ENCODE data around the gene SVEP1.
A peak's percentile ranks its signal among the peaks of the same experiment; 100 is the strongest.

SVEP1 gene

GRCh38 chr9:110579034-110579861 is at the start of gene SVEP1:
SVEP1 (minus strand) TSS chr9:110579741; CDS start chr9:110579543, 198 bp downstream.
- no peaks in the 10 kb centered on the region for H3K9me3 ChIP-seq (ENCODE audit: control insufficient read depth, insufficient read depth, low read length)
- H3K9me2 ChIP-seq (replicated peaks; ENCODE audit: control insufficient read depth, low read length) = no peaks in the 10 kb centered on the region
- H3K4me2 ChIP-seq (ENCODE audit: low read length) = no peak within 1 kb of the TSS
- H3K4me1 ChIP-seq (ENCODE audit: control insufficient read depth, low read length) = no peaks in the 10 kb centered on the region
- H4K20me1 ChIP-seq (ENCODE audit: control insufficient read depth, insufficient read depth, low read depth, low read length) = no peaks in the 10 kb centered on the region
- no peaks in the 10 kb centered on the region for H3F3A ChIP-seq (ENCODE audit: control insufficient read depth, insufficient read depth)
- no peak within 1 kb of the TSS for H3K4me3 ChIP-seq (ENCODE audit: low read length)
- H3K36me3 ChIP-seq (ENCODE audit: control insufficient read depth, low read length) = no peaks in the 10 kb centered on the region
- no peaks in the 10 kb centered on the region for H3K79me2 ChIP-seq (ENCODE audit: control insufficient read depth, low read length)
- 0 out of 2 replicates have a peak, but pooled peaks cover 4% of the 10 kb centered on the region for H3K27me3 ChIP-seq (ENCODE audit: control insufficient read depth, low read length)
- TF ChIP-seq EZH2phosphoT487 (IDR thresholded peaks at IDR 0.05; ENCODE audit: borderline replicate concordance, low read length) (no peak), CTCF (IDR thresholded peaks at IDR 0.05; ENCODE audit: low read depth, low read length, poor library complexity, severe bottlenecking) (no peak)
- no peak within 1 kb of the TSS for H3K27ac ChIP-seq (ENCODE audit: low read depth, low read length)

- H3K4me1 ChIP-seq (ENCODE audit: control insufficient read depth, low read length) = no peaks in the 10 kb centered on the region
- H3K9me3 ChIP-seq (ENCODE audit: control insufficient read depth, insufficient read depth, low read length) = no peaks in the 10 kb centered on the region
- no peaks in the 10 kb centered on the region for H4K20me1 ChIP-seq (ENCODE audit: control insufficient read depth, insufficient read depth, low read depth, low read length)
- no peaks in the 10 kb centered on the region for H3K9me2 ChIP-seq (replicated peaks; ENCODE audit: control insufficient read depth, low read length)
- no peaks in the 10 kb centered on the region for H3F3A ChIP-seq (ENCODE audit: control insufficient read depth, insufficient read depth)
- TF ChIP-seq EZH2phosphoT487 (IDR thresholded peaks at IDR 0.05; ENCODE audit: borderline replicate concordance, low read length) (no peak), CTCF (IDR thresholded peaks at IDR 0.05; ENCODE audit: low read depth, low read length, poor library complexity, severe bottlenecking) (no peak)
- H3K36me3 ChIP-seq (ENCODE audit: control insufficient read depth, low read length) = no peaks in the 10 kb centered on the region
- no peak overlapping the region for H3K4me2 ChIP-seq (ENCODE audit: low read length)
- no peak overlapping the region for H3K4me3 ChIP-seq (ENCODE audit: low read length)
- no peaks in the 10 kb centered on the region for H3K79me2 ChIP-seq (ENCODE audit: control insufficient read depth, low read length)
- no peak overlapping the region for H3K27ac ChIP-seq (ENCODE audit: low read depth, low read length)
- H3K27me3 ChIP-seq (ENCODE audit: control insufficient read depth, low read length) = 0 out of 2 replicates have a peak, but pooled peaks cover 7% of the 10 kb centered on the region
Observed at GRCh38 chr9:110626101-110626829, 46.7 kb upstream of the SVEP1 start.

GRCh38 chr9:110623462-110624025 is 44.0 kb upstream of the SVEP1 start:
- Histone ChIP-seq H3K27ac (ENCODE audit: low read depth, low read length) (no peak overlapping the region), H3K27me3 (ENCODE audit: control insufficient read depth, low read length) (no peaks in the 10 kb centered on the region), H3K4me3 (ENCODE audit: low read length) (no peak overlapping the region), H3F3A (ENCODE audit: control insufficient read depth, insufficient read depth) (no peaks in the 10 kb centered on the region), H3K79me2 (ENCODE audit: control insufficient read depth, low read length) (no peaks in the 10 kb centered on the region), H3K4me1 (ENCODE audit: control insufficient read depth, low read length) (no peaks in the 10 kb centered on the region), H3K9me2 (replicated peaks; ENCODE audit: control insufficient read depth, low read length) (no peaks in the 10 kb centered on the region), H4K20me1 (ENCODE audit: control insufficient read depth, insufficient read depth, low read depth, low read length) (no peaks in the 10 kb centered on the region), H3K9me3 (ENCODE audit: control insufficient read depth, insufficient read depth, low read length) (no peaks in the 10 kb centered on the region), H3K36me3 (ENCODE audit: control insufficient read depth, low read length) (no peaks in the 10 kb centered on the region), H3K4me2 (ENCODE audit: low read length) (no peak overlapping the region)
- peak; percentile 70 for TF ChIP-seq CTCF (IDR thresholded peaks at IDR 0.05; ENCODE audit: low read depth, low read length, poor library complexity, severe bottlenecking)
- TF ChIP-seq EZH2phosphoT487 (IDR thresholded peaks at IDR 0.05; ENCODE audit: borderline replicate concordance, low read length) = no peak

Measured in DOHH2 (cell line).